ENCODE measurements around the gene SLC13A1. TPM values are rescaled to one million over a fixed set of nuclear protein-coding genes. Genes with fewer than 3 reads are reported as not detected.

The SLC13A1 gene
- total RNA-seq, 1 experiment from 2014 or later: not detected

DNA sequence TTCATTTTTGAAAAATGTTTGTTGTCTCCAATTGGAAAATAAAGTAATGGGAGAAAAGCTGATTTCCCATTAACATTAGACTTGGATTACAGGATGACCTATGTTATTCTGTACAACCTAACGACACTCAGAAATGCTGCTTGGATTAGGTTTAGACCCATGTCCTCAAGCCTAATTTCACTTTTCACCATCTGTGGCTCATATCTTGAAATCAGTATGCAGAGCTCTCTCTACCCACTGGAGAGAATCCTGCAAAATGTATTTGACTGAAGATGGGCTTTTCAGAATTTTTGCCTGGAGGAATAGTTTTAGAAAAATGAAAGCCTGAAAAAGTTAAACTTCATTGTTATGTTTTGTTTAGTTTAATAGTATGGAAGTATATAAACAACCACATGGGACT lies 63.8 kb downstream of the SLC13A1 start:
- intact Hi-C loops (cut with micrococcal nuclease): no loop called here
- no peak for DNase-seq (ENCODE audit: unreplicated experiment)
- Mint-ChIP-seq H3K4me3 (ENCODE audit: unreplicated experiment) (no peak overlapping the region), H3K27me3 (ENCODE audit: insufficient read depth, unreplicated experiment) (no peaks in the 10 kb centered on the region), H3K9me3 (ENCODE audit: unreplicated experiment) (no peaks in the 10 kb centered on the region), H3K36me3 (ENCODE audit: insufficient read depth, unreplicated experiment) (no peaks in the 10 kb centered on the region), H3K4me1 (ENCODE audit: insufficient read depth, unreplicated experiment) (no peaks in the 10 kb centered on the region), H3K27ac (ENCODE audit: low read depth, unreplicated experiment) (no peak overlapping the region)
- BruUV-seq (replicated peaks): no TSS peak
- ChIA-PET CTCF (interaction anchor here (1.1 kb wide), 1 partner anchor 15 kb away, joined by 3 read pairs; no protein-coding TSS in a partner anchor), POLR2A (no interaction called here)
- TF ChIP-seq, protein P1, sequence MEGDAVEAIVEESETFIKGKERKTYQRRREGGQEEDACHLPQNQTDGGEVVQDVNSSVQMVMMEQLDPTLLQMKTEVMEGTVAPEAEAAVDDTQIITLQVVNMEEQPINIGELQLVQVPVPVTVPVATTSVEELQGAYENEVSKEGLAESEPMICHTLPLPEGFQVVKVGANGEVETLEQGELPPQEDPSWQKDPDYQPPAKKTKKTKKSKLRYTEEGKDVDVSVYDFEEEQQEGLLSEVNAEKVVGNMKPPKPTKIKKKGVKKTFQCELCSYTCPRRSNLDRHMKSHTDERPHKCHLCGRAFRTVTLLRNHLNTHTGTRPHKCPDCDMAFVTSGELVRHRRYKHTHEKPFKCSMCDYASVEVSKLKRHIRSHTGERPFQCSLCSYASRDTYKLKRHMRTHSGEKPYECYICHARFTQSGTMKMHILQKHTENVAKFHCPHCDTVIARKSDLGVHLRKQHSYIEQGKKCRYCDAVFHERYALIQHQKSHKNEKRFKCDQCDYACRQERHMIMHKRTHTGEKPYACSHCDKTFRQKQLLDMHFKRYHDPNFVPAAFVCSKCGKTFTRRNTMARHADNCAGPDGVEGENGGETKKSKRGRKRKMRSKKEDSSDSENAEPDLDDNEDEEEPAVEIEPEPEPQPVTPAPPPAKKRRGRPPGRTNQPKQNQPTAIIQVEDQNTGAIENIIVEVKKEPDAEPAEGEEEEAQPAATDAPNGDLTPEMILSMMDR (IDR thresholded peaks at IDR 0.05; ENCODE audit: unreplicated experiment): no peak

DNA sequence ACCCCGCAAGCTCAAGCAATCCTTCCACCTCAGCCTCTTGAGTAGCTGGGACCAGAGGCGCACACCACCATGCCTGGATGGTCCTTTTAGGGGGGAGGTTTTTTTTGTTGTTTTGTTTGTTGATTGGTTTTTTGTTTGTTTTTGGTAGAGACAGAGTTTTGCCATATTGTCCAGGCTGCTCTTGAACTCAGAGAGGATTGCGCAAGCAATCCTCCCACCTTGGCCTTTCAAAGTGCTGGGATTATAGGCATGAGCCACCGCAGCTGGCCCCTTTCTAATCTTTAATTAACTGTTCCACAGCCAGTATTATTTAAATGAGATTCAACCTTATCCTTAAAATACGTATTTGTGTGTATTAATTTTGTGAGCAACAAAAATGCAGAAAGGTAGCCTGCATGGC lies 65.8 kb downstream of the SLC13A1 start:
- Mint-ChIP-seq H3K4me1 (ENCODE audit: insufficient read depth, unreplicated experiment) (no peaks in the 10 kb centered on the region), H3K27ac (ENCODE audit: low read depth, unreplicated experiment) (no peak overlapping the region), H3K9me3 (ENCODE audit: unreplicated experiment) (no peaks in the 10 kb centered on the region), H3K36me3 (ENCODE audit: insufficient read depth, unreplicated experiment) (no peaks in the 10 kb centered on the region), H3K27me3 (ENCODE audit: insufficient read depth, unreplicated experiment) (no peaks in the 10 kb centered on the region), H3K4me3 (ENCODE audit: unreplicated experiment) (no peak overlapping the region)
- no TSS peak for BruUV-seq (replicated peaks)
- DNase-seq (ENCODE audit: unreplicated experiment): no peak
- ChIA-PET CTCF (no interaction called here), POLR2A (no interaction called here)
- TF ChIP-seq, protein P1 (IDR thresholded peaks at IDR 0.05; ENCODE audit: unreplicated experiment): no peak
- intact Hi-C loops (cut with micrococcal nuclease): no loop called here

DNA sequence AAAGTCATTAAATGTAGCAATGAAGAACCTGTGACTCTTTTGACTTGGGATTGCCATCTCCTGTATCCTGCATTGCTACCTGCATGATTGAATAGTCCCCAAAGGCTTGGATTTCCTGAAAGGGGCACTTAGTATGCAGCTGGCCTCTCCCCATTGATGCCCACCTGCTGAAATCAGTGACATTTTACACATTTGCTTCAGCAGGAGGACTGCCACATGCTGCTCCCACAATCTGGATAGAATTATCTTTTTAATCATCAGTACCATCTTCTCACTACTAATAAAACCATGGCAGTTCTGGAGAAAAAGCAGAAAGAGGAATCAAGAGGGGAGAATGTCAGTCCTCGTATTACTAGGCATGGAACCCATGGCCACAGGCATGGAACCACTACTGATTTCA lies 67.8 kb downstream of the SLC13A1 start:
- TF ChIP-seq, protein P1 (IDR thresholded peaks at IDR 0.05; ENCODE audit: unreplicated experiment): no peak
- DNase-seq (ENCODE audit: unreplicated experiment): no peak
- no peak overlapping the region for H3K27ac Mint-ChIP-seq (ENCODE audit: low read depth, unreplicated experiment)
- intact Hi-C loops (cut with micrococcal nuclease): no loop called here
- H3K36me3 Mint-ChIP-seq (ENCODE audit: insufficient read depth, unreplicated experiment): no peaks in the 10 kb centered on the region
- H3K4me3 Mint-ChIP-seq (ENCODE audit: unreplicated experiment): no peak overlapping the region
- ChIA-PET CTCF (interaction anchor here (0.7 to 1.9 kb wide), 7 partner anchors 10 to 306 kb away, joined by 3 to 15 read pairs (median 3); no protein-coding TSS in a partner anchor), POLR2A (interaction anchor here (0.6 kb wide), 1 partner anchor 103 kb away, joined by 4 read pairs; no protein-coding TSS in a partner anchor)
- H3K4me1 Mint-ChIP-seq (ENCODE audit: insufficient read depth, unreplicated experiment): no peaks in the 10 kb centered on the region
- H3K27me3 Mint-ChIP-seq (ENCODE audit: insufficient read depth, unreplicated experiment): no peaks in the 10 kb centered on the region
- no TSS peak for BruUV-seq (replicated peaks)
- no peaks in the 10 kb centered on the region for H3K9me3 Mint-ChIP-seq (ENCODE audit: unreplicated experiment)

DNA sequence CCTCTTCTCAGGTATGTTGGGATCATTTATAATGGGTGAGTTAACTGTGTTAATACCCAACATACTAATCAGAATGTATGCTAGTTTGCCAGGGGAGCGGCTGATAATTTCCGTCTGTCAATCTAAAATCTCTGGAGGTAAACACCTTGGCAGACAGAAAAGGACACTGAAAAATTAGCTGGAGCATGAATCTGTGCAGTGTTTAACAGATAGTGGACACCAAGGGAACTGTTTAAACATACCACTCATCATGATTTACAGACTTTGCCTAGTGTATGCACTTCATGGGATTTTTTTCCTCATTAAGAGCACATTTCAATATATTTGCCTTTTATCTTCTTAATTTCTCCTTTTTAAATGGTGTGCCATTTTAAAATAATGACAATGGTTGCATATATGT lies 68.2 kb downstream of the SLC13A1 start:
- BruUV-seq (replicated peaks): no TSS peak

More for the DNA sequence above, 68.2 kb downstream of the SLC13A1 start:
- intact Hi-C loops (cut with micrococcal nuclease): no loop called here
- DNase-seq (ENCODE audit: unreplicated experiment): no peak
- Mint-ChIP-seq H3K36me3 (ENCODE audit: insufficient read depth, unreplicated experiment) (no peaks in the 10 kb centered on the region), H3K4me1 (ENCODE audit: insufficient read depth, unreplicated experiment) (no peaks in the 10 kb centered on the region), H3K27ac (ENCODE audit: low read depth, unreplicated experiment) (no peak overlapping the region), H3K4me3 (ENCODE audit: unreplicated experiment) (no peak overlapping the region), H3K27me3 (ENCODE audit: insufficient read depth, unreplicated experiment) (no peaks in the 10 kb centered on the region), H3K9me3 (ENCODE audit: unreplicated experiment) (no peaks in the 10 kb centered on the region)
- POLR2A ChIA-PET: interaction anchor here (0.6 kb wide), 1 partner anchor 102 kb away, joined by 4 read pairs; no protein-coding TSS in a partner anchor
- TF ChIP-seq, protein P1 (IDR thresholded peaks at IDR 0.05; ENCODE audit: unreplicated experiment): no peak
- CTCF ChIA-PET: interaction anchor here (0.7 to 1.9 kb wide), 7 partner anchors 9 to 306 kb away, joined by 3 to 15 read pairs (median 3); no protein-coding TSS in a partner anchor

Measured in MCF 10A (cell line).